ENCODE data around the gene ATG4D. TPM values are rescaled to one million over a fixed set of nuclear protein-coding genes. Genes with fewer than 3 reads are reported as not detected.

The ATG4D gene
- total and polyA plus RNA-seq, 2 of the 4 experiments (the other 2 are of a cell fraction) = 8.2 to 21.8 TPM

DNA sequence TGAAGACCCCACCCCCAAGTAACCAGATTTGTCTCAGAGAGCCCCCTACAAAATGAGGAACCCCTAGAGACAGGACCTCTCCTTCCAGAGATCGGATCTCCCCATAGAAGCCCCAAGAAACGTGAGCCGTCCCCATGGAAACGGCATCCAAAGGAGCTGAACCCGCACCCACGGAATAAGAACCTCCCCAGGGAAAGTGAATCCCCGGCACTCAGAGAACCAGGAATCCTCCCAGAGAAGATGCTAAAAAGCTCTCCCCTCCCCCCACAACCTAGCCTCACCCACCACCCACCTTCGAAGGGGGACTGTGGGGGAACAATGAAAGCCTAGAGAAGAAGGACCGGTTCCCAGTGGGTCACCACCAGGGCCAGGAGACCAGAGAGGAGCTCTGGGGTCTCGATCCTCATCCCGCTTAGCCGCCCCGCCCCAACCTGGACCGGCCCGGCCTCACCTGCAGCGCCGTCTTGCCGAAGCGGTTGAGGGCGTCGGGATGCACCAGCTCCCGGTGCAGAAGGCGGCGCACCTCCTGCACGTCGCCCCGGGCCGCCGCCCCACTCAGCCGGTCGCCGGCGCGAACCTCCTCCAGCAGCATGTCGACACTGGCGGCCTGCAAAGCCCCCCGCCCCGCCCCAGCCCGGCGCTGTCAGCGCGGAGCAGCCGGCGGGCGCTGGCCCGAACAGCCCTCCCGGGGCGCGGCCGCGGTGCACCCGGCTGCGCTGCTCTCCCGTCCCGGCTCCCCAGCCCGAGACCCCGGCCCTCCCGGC, 24.5 kb downstream of the ATG4D start:
- H3K4me1 ChIP-seq (ENCODE audit: control insufficient read depth, insufficient read depth, low read length) = peaks cover 2% of the 10 kb centered on the region
- 1% methylated on average over 27 of the region's 58 CpGs; no CpG with 5 or more reads in 1 of the 2 experiments for WGBS, 2 experiments (ENCODE audit: extremely low coverage in 2 of 2, insufficient read length in 1 of 2)
- no peaks in the 10 kb centered on the region for H3K27me3 ChIP-seq (ENCODE audit: control insufficient read depth, insufficient read depth, low read length)
- dilution Hi-C loops (cut with HindIII; ENCODE audit: low sequenced_read_pairs, unreplicated experiment) (no loop called here), intact Hi-C loops (cut with micrococcal nuclease) (no loop called here), in situ Hi-C loops (cut with MboI; ENCODE audit: low sequenced_read_pairs) (no loop called here)
- ATAC-seq (ENCODE audit: low read depth) = peak; percentile 5
- CTCF ChIA-PET = no interaction called here
- H2AK9ac ChIP-seq (replicated peaks; ENCODE audit: low read depth, low read length, poor library complexity) = peak overlapping the region; percentile 88
- H2AK5ac ChIP-seq (ENCODE audit: low read depth, low read length) = no peak overlapping the region
- DNase-seq = no peak
- no peak overlapping the region for H2BK120ac ChIP-seq (ENCODE audit: low read depth, low read length)
- no peak overlapping the region for H3K18ac ChIP-seq (ENCODE audit: low read depth, low read length)
- H4K20me1 ChIP-seq (ENCODE audit: insufficient read depth, low read length) = no peaks in the 10 kb centered on the region
- no peak overlapping the region for H2BK15ac ChIP-seq (ENCODE audit: low read depth, low read length)
- H3K79me1 ChIP-seq (ENCODE audit: low read depth in 1 of 2, low read length in 2 of 2) = peaks cover 22 to 43% of the 10 kb centered on the region in 2 experiments
- H3K56ac ChIP-seq (ENCODE audit: extremely low read depth, insufficient read depth, low read length) = no peak overlapping the region
- no peak overlapping the region for H2BK5ac ChIP-seq (ENCODE audit: low read depth, low read length, poor library complexity, severe bottlenecking)
- peak overlapping the region; percentile 70 for H3K4me3 ChIP-seq (ENCODE audit: insufficient read depth, low read depth, low read length)
- H4K5ac ChIP-seq (ENCODE audit: low read depth, low read length) = no peak overlapping the region
- H3K9ac ChIP-seq (ENCODE audit: low read depth, low read length) = peak overlapping the region; percentile 55
- peak overlapping the region; percentile 66 for H3K4me2 ChIP-seq (ENCODE audit: low read depth, low read length)
- BruUV-seq (replicated peaks) = no TSS peak
- H3K14ac ChIP-seq (replicated peaks; ENCODE audit: low read depth, low read length) = no peak overlapping the region
- H3K9me1 ChIP-seq (ENCODE audit: insufficient read depth, low read length) = 0 out of 2 replicates have a peak, but pooled peaks cover 4% of the 10 kb centered on the region
- H3K27ac ChIP-seq (ENCODE audit: insufficient read depth, low read length) = peak overlapping the region; percentile 6; the same call in 1 of the 2 replicates
- H3K23ac ChIP-seq (ENCODE audit: low read depth, low read length) = peak overlapping the region; percentile 48; the same call in 1 of the 2 replicates
- H2AFZ ChIP-seq (replicated peaks; ENCODE audit: low read length, poor library complexity) = peak overlapping the region; percentile 96
- H3K9me3 ChIP-seq (ENCODE audit: control insufficient read depth, insufficient read depth, low read length) = no peaks in the 10 kb centered on the region
- no peaks in the 10 kb centered on the region for H3K36me3 ChIP-seq (ENCODE audit: control insufficient read depth, insufficient read depth, low read length)
- no peak overlapping the region for H4K8ac ChIP-seq (ENCODE audit: low read depth in 2 of 2, low read length in 2 of 2)
- H3K4ac ChIP-seq (ENCODE audit: low read depth, low read length) = no peak overlapping the region; the same call in 1 of the 2 replicates
- POLR2A ChIA-PET (ENCODE audit: unreplicated experiment) = interaction anchor here (0.6 kb wide), 1 partner anchor 90 kb away, joined by 4 read pairs; no protein-coding TSS in a partner anchor
- no peak overlapping the region for H4K91ac ChIP-seq (ENCODE audit: insufficient read depth, low read depth, low read length)
- H2BK20ac ChIP-seq (ENCODE audit: low read depth, low read length) = no peak overlapping the region
- TF ChIP-seq BHLHE40 (IDR thresholded peaks at IDR 0.05; ENCODE audit: low read depth, low read length) (peak; percentile 38; the same call in 1 of the 2 replicates), POLR2A (IDR thresholded peaks at IDR 0.05; ENCODE audit: low read depth, low read length) (no peak), CTCF (conservative IDR thresholded peaks at IDR 0.05; ENCODE audit: low read depth, low read length) (no peak), RFX5 (IDR thresholded peaks at IDR 0.05; ENCODE audit: low read depth, low read length) (no peak), ELK1 (IDR thresholded peaks at IDR 0.05; ENCODE audit: borderline replicate concordance, low read depth, low read length) (no peak), SMC3 (IDR thresholded peaks at IDR 0.05; ENCODE audit: low read depth, low read length) (no peak), USF2 (IDR thresholded peaks at IDR 0.05; ENCODE audit: low read depth, low read length) (no peak)
